Inflammatory macrophage (primary cell): ENCODE results near the gene BCAS3.
A peak's percentile ranks its signal among the peaks of the same experiment; 100 is the strongest.
"Not testable (repeated sequence)": the region's sequence is repeated elsewhere in the genome, so short reads cannot be mapped to it uniquely, and the experiment has no call there.

Source experiments
- DNase-seq, 2 donors: peaks; one replicate each; pipeline ENCODE4 v3.0.0-alpha.2; 2020 to 2022
- total RNA-seq, 18 experiments: gene quantifications; one replicate each; lab custom pipeline; 2026; ENCODE audit warnings: mixed read lengths in 6 of 18, inconsistent platforms in 2 of 18; lab: John Stamatoyannopoulos, UW

BCAS3 gene
- 5.2 to 15.7 (median 10.2) reads per million in 18 experiments for total RNA-seq

GRCh38 chr17:60677308-60678117, at the start of gene BCAS3:
Gene BCAS3 (plus strand): TSS chr17:60677851.
- peak; percentile 98 to 99 for DNase-seq

DNA sequence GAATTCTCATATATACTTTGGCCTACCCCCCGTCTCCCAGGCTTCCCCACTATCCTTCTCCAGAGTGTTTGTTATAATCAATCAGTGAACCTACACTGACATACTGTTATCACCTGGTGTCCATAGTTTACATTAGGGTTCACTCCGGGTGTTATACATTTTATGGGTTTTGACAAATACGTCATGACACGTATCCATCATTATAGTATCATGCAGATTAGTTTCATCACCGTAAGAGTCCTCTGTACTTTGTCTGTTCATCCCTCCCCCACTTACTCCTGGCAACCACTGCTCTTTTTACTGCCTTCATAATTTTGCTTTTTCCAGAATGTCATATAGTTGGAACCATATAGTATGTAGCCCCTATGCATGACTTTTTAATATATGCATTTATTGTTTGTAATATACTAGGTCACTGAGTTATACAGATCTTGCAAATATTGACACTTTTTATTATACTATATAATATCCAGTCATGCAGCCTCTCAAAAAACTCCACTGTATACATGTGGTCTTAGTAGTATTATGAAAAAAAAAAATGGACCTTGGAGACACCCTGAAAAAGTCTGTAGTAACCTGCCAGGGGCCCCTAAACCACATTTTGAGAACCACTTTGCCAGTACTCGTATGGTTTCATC, 49.3 kb upstream of the BCAS3 start:
- no peak for DNase-seq

DNA sequence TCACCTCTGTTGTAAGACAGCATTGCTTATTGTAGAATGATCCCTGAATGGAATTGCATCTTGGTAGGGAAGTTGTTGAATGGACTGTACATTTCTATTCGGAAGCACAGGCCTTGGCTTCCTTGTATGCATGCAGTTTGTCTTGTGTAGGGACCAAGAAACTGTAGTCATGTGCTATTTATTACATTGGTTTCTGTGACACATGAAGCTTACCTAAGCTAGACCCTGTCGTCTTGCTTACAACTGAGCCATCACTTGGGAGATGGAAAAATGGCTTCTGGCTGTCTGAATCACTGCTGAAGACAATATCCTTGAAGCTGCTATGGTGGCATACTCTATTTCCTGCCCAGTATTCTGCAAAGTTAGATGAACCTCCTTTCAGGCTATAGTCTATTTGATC, 48.5 kb upstream of the BCAS3 start:
- no peak for DNase-seq

GRCh38 chr17:60630352-60630751, 47.3 kb upstream of the BCAS3 start:
- DNase-seq, result no peak

DNA sequence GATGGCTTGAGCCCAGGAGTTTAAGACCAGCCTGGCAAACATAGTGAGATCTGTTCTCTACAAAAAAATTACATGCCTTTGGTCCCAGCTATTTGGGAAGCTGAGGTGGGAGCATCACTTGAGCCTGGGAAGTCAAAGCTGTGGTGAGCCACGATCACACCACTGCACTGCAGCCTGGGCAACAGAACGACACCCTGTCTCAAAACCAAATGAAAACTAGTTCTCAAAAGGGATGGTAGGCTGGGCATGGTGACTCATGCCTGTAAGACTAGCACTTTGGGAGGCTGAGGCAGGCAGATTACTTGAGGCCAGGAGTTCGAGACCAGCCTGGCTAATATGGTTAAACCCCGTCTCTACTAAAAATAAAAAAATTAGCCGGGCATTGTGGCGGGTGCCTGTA, 46.5 kb upstream of the BCAS3 start:
- DNase-seq, result no peak

GRCh38 chr17:60637683-60638082, 40.0 kb upstream of the BCAS3 start:
- DNase-seq, result no peak

GRCh38 chr17:60639019-60639330, 38.7 kb upstream of the BCAS3 start:
- DNase-seq, result no peak

GRCh38 chr17:60640503-60640902, 37.1 kb upstream of the BCAS3 start:
- no peak for DNase-seq

- DNase-seq, result no peak
Observed at GRCh38 chr17:60641126-60641525, 36.5 kb upstream of the BCAS3 start.

DNA sequence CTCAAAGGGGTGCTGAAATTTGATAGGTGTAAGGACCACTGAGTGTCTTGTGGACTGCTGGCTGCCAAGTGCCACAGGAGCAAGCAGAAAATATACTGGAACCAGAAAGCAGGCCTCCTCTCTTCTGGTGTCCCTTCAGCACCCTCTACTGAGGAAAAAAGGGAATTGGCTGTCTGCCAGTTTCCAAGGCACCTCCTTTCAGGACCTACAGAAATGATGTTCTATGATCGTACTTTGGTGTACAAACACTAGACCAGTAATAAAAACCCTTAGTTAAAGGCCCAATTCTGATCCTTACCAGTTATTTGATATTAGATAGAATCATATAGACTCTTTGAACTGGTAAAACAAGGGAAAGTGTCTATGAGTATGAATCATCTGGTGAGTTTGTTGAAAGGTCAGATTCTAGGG, 35.8 kb upstream of the BCAS3 start:
- DNase-seq, result peak; percentile 73 to 84

DNA sequence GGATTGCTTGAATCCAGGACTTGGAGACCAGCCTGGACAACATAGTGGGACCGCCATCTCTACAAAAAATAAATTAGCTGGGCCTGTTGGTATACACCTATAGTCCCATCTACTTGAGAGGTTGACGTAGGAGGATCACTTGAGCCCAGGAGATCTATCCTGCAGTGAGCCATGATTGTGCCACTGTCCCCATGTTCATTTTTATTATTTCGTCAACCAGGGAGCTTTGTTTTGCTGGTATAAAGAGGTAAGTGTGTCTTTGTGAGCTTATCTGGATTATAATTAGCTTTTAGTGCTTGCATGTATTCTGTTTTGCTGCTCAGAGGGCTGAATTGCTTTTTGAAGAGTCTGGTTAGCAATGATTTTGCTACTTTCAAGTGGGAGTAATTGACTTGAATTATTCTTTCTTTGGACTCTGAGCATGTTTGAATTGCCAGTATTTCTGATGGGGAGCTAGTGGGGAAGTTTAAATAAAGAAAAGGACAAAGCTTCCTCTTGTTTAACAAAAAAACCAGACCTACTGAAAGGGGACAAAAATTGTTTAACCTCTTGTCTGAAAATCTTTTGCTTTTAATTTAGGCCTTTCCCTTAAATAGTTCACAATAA, 31.6 kb upstream of the BCAS3 start:
- DNase-seq, result no peak

- no peak for DNase-seq
Observed at GRCh38 chr17:60646701-60647100, 30.9 kb upstream of the BCAS3 start.

- no peak for DNase-seq
Observed at GRCh38 chr17:60647705-60648104, 29.9 kb upstream of the BCAS3 start.

DNA sequence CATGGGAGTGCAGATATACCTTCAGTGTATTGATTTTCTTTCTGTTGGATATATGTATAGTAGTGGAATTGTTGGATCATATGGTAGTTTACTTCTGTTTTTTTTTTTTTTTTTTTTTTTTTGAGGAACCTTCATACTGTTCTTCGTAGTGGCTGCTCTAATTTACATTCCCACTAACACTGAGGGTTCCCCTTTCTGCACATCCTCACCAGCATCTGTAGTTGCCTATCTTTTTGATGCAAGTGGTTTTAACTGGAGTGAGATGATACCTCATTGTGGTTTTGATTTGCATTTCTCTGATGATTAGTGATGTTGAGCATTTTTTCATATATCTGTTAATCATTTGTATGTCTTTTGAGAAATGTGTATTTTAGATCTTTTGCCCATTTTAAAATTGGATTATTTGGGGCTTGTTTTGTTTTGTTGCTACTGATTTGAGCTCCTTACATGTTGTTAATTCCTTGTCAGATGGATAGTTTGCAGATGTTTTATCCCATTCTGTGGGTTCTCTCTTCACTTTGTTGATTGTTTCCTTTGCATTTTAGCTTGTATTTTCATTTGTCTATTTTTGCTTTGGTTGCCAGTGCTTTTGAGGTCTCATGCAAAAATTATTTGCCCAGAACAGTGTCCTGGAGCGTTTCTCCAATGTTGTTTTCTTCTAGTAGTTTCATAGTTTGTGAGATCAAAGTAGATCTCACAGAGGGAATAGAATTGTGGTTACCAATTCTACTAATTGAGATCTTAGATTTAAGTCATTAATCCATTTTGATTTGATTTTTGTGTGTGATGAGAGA, 25.0 kb upstream of the BCAS3 start:
- DNase-seq, result peak; percentile 52 to 57

GRCh38 chr17:60653569-60653968, 24.1 kb upstream of the BCAS3 start:
- no peak for DNase-seq

DNA sequence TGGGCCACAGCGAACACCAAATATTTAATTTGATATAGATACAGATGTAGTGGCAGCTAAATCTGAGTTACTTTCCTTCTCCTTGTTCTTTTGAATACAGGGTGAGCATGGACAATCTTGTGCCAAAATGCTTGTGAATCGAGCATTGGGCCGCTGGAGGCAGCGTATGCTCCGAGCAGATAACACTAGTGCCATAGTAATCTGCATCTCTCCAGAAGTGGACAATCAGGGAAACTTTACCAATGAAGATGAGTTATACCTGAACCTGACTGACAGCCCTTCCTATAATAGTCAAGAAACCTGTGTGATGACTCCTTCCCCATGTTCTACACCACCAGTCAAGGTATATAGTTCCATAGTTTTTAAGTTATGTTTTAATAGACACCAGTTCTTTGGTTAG, 21.2 kb upstream of the BCAS3 start:
- no peak for DNase-seq

GRCh38 chr17:60659156-60659555, 18.5 kb upstream of the BCAS3 start:
- no peak for DNase-seq

- DNase-seq, result no peak
Observed at GRCh38 chr17:60661489-60661888, 16.2 kb upstream of the BCAS3 start.

GRCh38 chr17:60664022-60664421, 13.6 kb upstream of the BCAS3 start:
- no peak for DNase-seq

GRCh38 chr17:60665602-60666001, 12.0 kb upstream of the BCAS3 start:
- DNase-seq, result no peak

DNA sequence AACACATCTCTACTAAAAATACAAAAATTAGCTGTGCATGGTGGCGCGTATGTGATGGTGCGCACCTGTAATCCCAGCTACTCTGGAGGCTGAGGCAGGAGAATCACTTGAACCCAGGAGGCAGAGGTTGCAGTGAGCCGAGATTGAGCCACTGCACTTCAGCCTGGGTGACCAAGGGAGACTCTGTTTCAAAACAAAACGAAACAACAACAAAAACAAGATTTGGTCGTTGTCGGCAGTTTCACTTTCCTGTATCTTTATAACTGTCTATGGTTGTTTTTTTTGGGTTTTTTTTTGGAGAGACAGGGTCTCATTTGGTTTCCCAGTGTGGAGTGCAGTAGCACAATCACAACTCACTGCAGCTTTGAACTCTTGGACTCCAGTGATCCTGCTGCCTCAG, 8.9 kb upstream of the BCAS3 start:
- DNase-seq, result not testable (repeated sequence)

DNA sequence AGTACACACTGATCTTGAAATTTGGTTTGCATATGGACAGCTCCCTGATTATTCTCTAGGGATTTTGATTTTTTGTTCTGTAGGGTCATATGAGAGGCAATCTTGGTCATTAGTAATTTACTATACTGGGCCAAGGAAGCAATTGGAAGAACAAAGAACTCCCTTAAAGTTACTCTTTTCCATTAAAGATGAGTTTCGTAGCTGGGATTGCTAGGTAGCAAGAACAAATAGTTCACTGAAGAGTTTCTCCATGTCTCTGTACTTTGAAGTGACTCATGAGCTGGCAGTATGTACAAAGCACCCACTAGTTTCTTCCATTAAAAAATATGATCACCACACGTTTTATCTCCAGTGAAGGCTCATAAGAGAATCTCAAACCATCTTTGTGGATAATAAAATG, 6.2 kb upstream of the BCAS3 start:
- DNase-seq, result no peak

- not testable (repeated sequence) for DNase-seq
Observed at GRCh38 chr17:60674637-60675036, 3.0 kb upstream of the BCAS3 start.
